Measurements from ENCODE around the gene PERP. TPM values are rescaled to one million over a fixed set of nuclear protein-coding genes. Genes with fewer than 3 reads are reported as not detected.

Gene PERP
- total and polyA plus RNA-seq, 2 donors from 2014 or later, result 24.8 to 48.1 TPM

DNA sequence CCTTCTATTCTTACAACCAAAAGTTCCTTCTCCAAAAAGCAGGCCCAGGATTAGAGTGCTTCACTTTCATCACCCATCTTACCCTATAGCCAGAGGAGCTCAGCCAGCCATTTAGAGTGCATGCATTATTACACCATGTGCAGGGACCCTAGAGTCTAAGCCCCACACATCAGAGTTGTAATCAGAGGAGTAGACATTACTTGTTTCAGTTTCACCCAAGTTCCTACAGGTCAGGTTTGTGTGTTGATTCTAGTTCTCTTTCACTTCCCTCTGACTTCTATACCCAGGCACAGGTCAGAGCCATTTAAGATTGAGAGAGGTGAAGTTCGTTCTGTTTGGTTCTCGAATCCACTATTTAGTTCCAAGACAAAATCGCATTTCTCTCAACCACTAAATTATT lies 38.2 kb upstream of the PERP start:
- Histone ChIP-seq H3K4me3 (ENCODE audit: low read length in 3 of 3) (no peak overlapping the region), H3K9me3 (ENCODE audit: control insufficient read depth in 2 of 3, insufficient read depth in 1 of 3, low read length in 3 of 3) (no peaks in the 10 kb centered on the region), H3K4me1 (ENCODE audit: control insufficient read depth in 2 of 3, insufficient read depth in 2 of 3, low read depth in 1 of 3, low read length in 3 of 3) (no peaks in the 10 kb centered on the region), H3K36me3 (ENCODE audit: control insufficient read depth in 2 of 3, insufficient read depth in 3 of 3, low read length in 3 of 3) (no peaks in the 10 kb centered on the region), H3K9ac (ENCODE audit: low read length in 3 of 3) (no peak overlapping the region), H3K27ac (ENCODE audit: low read depth in 2 of 2, low read length in 2 of 2) (no peak overlapping the region), H3K27me3 (ENCODE audit: control insufficient read depth, insufficient read depth, low read length) (no peaks in the 10 kb centered on the region)
- no peak for FAIRE-seq
- TF ChIP-seq CTCF (IDR thresholded peaks at IDR 0.05; ENCODE audit: borderline replicate concordance, extremely low read depth, insufficient read depth), result no peak
- intact Hi-C loops (cut with DNase I), result no loop called here
- DNase-seq, result no peak

DNA sequence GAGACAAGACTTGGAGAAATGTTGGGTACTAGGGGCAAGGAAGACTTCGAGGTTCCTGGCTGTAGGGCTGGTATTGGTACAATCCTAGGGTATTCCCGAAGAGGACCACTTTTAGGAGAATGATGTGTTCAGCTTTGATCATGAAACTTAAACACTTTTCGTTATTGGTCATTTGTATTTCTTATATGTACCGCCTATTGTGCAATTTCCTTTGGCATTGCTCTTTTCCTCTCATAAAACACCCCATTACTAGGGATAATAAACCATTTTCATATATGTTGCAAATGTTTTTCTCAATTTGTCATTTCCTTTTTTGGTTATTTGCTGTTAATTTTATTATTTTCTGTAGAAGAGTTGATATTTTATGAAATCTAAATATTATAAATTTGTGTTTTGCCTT lies 35.6 kb upstream of the PERP start:
- Histone ChIP-seq H3K36me3 (ENCODE audit: control insufficient read depth in 2 of 3, insufficient read depth in 3 of 3, low read length in 3 of 3) (no peaks in the 10 kb centered on the region), H3K4me1 (ENCODE audit: control insufficient read depth in 2 of 3, insufficient read depth in 2 of 3, low read depth in 1 of 3, low read length in 3 of 3) (no peaks in the 10 kb centered on the region), H3K9ac (ENCODE audit: low read length in 3 of 3) (no peak overlapping the region), H3K27me3 (ENCODE audit: control insufficient read depth, insufficient read depth, low read length) (no peaks in the 10 kb centered on the region), H3K9me3 (ENCODE audit: control insufficient read depth in 2 of 3, insufficient read depth in 1 of 3, low read length in 3 of 3) (no peaks in the 10 kb centered on the region), H3K27ac (ENCODE audit: low read depth in 2 of 2, low read length in 2 of 2) (no peak overlapping the region), H3K4me3 (ENCODE audit: low read length in 3 of 3) (no peak overlapping the region)
- no peak for TF ChIP-seq CTCF (IDR thresholded peaks at IDR 0.05; ENCODE audit: borderline replicate concordance, extremely low read depth, insufficient read depth)
- intact Hi-C loops (cut with DNase I), result no loop called here
- FAIRE-seq (no peak), DNase-seq (no peak)

- no peaks in the 10 kb centered on the region for H3K4me1 ChIP-seq (ENCODE audit: control insufficient read depth in 2 of 3, insufficient read depth in 2 of 3, low read depth in 1 of 3, low read length in 3 of 3)
- no peak overlapping the region for H3K4me3 ChIP-seq (ENCODE audit: low read length in 3 of 3)
- TF ChIP-seq CTCF (IDR thresholded peaks at IDR 0.05; ENCODE audit: borderline replicate concordance, extremely low read depth, insufficient read depth), result no peak
- DNase-seq (no peak), FAIRE-seq (no peak)
- H3K27ac ChIP-seq (ENCODE audit: low read depth in 2 of 2, low read length in 2 of 2), result no peak overlapping the region
- H3K9me3 ChIP-seq (ENCODE audit: control insufficient read depth in 2 of 3, insufficient read depth in 1 of 3, low read length in 3 of 3), result no peaks in the 10 kb centered on the region
- H3K27me3 ChIP-seq (ENCODE audit: control insufficient read depth, insufficient read depth, low read length), result no peaks in the 10 kb centered on the region
- intact Hi-C loops (cut with DNase I), result no loop called here
- H3K9ac ChIP-seq (ENCODE audit: low read length in 3 of 3), result no peak overlapping the region
- H3K36me3 ChIP-seq (ENCODE audit: control insufficient read depth in 2 of 3, insufficient read depth in 3 of 3, low read length in 3 of 3), result no peaks in the 10 kb centered on the region
Observed at GRCh38 chr6:138129190-138129589, 22.0 kb upstream of the PERP start.

- no peak for DNase-seq
- TF ChIP-seq CTCF (IDR thresholded peaks at IDR 0.05; ENCODE audit: borderline replicate concordance, extremely low read depth, insufficient read depth), result no peak
- no peaks in the 10 kb centered on the region for H3K9me3 ChIP-seq (ENCODE audit: control insufficient read depth in 2 of 3, insufficient read depth in 1 of 3, low read length in 3 of 3)
- intact Hi-C loops (cut with DNase I), result no loop called here
- H3K27ac ChIP-seq (ENCODE audit: low read depth in 2 of 2, low read length in 2 of 2), result no peak overlapping the region
- no peak overlapping the region for H3K4me3 ChIP-seq (ENCODE audit: low read length in 3 of 3)
- no peaks in the 10 kb centered on the region for H3K36me3 ChIP-seq (ENCODE audit: control insufficient read depth in 2 of 3, insufficient read depth in 3 of 3, low read length in 3 of 3)
- FAIRE-seq, result no peak
- H3K4me1 ChIP-seq (ENCODE audit: control insufficient read depth in 2 of 3, insufficient read depth in 2 of 3, low read depth in 1 of 3, low read length in 3 of 3), result no peaks in the 10 kb centered on the region
- H3K9ac ChIP-seq (ENCODE audit: low read length in 3 of 3), result no peak overlapping the region
- H3K27me3 ChIP-seq (ENCODE audit: control insufficient read depth, insufficient read depth, low read length), result no peaks in the 10 kb centered on the region
Observed at GRCh38 chr6:138128096-138128495, 20.9 kb upstream of the PERP start.
